Activated T-cell treated with anti-CD3 and anti-CD28 coated beads for 24 hours (primary cell): ENCODE measurements around the gene NOP56.
"Not testable (repeated sequence)": the region's sequence is repeated elsewhere in the genome, so short reads cannot be mapped to it uniquely, and the experiment has no call there.

ENCODE experiments used
- DNase-seq: peaks from one replicate; pipeline ENCODE4 v3.0.0-alpha.2; 2020; ENCODE audit warnings: low read depth

NOP56 gene

DNA sequence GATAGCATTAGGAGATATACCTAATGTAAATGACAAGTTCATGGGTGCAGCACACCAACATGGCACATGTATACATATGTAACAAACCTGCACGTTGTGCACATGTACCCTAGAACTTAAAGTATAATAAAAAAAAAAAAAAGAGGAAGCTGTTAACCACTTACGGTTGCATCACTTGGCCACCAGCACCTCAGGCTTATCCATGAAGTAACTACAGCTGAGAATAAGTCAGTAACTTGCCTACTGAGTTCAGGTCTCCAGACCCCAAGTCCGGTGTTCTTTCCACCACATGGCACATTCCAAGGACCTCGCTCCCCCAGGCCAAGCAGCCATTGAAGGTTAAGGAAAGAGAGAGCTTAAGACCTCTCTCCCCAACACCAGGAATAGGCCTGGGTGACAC is 32.4 kb downstream of the NOP56 start:
- not testable (repeated sequence) for DNase-seq

DNA sequence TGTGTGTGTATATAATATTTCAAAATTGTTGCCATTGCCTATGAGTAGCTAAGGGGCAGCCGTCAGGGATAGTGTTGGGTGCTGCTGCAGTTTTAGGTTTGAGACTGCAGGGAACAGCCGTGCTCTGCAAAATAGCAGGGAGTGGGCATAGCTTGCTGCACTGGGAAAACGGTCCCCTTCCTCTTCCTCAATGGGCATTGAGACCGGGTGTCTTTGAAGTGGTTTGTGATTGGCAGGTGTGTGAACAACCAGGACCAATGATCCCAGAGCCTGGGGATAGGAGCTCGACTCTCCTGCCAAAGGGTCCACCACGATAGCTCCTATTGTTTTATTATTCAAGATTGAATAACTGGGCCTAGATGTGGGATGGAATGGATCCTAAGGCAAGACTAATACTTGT is 35.1 kb downstream of the NOP56 start:
- DNase-seq = no peak

DNA sequence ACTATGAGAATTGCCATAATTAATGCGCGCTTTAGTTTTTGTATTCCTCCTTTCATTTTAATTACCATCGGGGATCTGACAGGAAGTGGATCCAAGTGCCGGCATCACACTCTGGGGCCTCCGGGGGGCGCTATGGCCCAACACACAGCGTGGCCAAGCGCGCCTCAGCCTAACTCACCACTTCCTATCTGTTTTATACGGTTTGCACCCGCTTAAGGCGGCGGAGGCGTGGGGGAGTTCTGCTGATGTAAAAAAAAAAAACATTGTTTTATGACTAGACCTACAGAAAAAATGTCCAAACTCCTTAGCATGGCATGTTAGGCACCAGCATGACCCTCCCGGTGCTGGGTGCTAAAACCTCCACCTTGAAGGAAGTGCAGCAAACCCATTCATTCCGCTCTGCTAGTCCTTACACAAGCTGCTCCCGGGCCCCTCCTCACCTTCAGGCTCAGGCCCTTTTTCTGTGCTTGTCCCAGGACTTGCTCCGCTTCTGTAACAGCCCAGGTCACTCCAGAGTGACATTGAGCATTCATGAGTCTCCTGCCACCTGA is 35.7 kb downstream of the NOP56 start:
- peak; percentile 56 for DNase-seq

DNA sequence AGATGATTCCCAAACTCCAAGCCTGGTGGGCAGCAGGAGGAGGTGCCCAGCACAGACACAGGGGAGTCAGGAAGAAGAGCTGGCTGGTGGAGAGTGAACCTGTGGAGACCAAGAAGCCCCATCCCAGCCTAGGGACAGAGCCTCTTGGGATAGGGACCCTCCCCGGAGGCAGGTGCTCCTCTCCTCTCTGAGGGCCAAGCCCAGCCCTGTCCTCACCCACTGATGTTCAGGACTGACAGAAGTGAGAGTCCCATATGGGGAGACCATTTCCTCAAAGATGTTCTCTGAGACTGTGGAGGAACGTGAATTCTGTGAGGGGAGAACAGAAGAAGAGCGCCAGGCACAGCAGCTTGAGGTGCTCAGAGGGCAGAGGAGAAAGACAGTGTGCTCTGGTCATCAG is 37.8 kb downstream of the NOP56 start:
- no peak for DNase-seq

DNA sequence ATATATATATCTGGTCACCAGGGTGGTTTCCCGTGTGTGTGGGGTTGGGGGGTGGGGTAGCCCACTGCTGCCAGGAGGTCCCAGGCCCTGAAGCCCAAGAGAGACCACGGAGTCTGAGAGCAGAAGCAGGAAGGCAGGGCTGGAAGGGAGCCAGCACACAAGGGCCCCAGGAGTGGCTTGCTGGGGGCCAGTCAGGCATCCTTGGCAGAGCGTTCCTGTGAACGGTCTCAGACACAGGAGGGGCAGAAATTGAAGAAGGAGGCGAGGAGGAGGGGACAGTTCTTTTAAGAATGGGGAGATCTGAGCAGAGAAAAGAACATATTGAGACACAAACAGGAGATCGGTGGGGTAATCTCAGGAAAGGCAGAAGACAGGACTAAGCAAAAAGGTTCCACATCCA is 38.3 kb downstream of the NOP56 start:
- no peak for DNase-seq

DNA sequence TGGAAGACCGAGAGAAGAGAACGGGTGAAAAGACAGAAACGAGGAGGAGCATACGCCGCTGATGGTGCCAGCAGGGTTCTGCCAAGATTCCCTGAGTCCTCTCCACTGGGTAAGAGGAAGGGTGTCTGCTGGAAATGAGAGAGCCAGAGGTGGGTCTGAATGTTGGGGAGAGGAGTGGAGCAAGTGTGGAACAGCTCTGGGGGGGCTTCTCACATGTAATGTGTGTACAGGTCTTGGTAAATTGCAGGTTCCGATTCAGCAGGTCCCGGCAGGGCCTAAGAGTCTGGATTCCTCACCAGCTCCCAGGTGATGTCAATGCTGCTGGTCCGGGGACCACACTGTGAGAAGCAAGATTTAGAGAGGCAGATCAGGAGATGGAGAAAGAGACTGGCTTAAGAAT is 38.7 kb downstream of the NOP56 start:
- no peak for DNase-seq

DNA sequence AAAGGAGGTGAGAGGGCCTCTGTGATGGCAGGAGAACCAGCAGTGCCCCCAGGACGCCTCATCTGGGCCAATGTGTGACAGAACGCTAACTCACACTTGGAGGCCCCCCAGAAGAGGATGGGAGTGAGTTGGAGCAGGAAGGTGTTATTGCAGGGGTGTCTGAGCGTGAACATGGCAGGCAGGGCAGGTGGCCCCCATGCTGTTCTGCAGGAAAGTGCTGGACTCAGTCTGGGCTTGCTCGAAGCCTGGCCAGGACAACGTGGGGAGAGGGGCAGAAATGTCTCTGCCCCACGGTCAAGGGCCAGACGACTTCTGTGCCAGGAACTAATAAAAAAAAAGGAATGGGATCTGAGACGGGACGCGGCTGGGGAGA is 39.2 kb downstream of the NOP56 start:
- DNase-seq = no peak

DNA sequence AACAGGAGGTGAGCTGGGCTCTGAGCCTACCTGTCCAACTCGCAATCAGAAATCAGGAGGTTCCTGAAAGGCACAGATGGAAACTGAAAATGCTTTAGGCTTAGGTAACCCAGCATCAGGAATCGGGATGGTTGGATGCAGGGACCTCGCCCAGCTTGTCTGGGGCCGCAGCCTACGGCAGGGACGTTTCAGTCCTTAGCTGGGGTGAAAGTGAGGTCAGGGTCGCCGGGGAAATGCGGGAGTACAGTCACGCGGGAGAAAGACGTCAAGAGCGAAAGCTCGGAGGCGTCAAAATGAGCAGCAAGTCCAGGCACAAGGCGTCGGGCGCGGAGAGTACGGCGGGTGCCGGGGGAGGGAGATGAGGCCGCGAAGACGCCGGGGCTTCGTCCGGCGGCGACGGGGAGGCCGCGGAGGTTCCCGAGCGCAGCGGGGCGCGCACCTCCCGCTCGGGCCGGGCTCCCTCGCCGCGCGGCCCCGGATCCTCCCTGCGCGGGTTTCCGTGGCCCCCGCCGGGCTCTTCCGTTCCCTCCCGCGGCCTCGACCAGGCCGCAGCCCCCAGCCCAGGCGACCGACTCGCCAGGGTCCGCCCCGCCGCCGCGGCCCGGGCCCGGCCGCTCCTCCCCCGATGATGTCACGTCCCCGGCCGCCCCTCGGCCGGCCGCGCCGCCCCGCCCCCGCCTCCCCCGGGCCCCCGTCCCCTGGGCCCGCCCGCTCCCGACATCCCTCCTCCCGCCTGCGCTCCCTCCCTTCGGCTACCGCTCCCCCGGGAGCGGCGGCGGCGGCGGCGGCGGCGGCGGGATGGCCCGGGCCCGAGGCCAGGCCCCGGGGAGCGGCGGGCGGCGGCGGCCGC is 39.8 kb downstream of the NOP56 start, which contains the start of gene EBF4:
EBF4 (plus strand) TSS at position 745 of the 850 bp plus-strand sequence. CDS start 866 bp downstream, outside the sequence.
- DNase-seq = no peak

DNA sequence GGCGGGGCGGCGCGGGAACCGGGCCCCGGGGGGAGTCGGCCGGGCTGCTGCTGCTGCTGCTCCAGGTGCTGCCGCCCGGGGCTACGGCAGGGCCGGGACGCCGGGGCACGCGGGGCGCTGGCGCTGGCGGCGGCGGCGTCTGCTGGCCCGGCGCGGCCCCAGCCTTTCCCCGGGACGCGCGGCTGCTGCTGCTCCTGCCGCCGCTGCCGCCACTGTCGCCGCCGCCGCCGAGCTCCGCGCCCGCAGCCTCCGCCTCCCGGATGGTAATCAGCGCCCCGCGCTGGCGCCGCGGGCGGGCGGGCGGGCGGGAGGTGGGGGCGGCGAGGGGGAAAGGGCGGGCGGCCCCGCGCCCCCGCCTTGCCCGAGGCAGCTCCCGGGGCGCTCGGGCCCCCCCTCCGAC is 40.5 kb downstream of the NOP56 start:
- DNase-seq = no peak

DNA sequence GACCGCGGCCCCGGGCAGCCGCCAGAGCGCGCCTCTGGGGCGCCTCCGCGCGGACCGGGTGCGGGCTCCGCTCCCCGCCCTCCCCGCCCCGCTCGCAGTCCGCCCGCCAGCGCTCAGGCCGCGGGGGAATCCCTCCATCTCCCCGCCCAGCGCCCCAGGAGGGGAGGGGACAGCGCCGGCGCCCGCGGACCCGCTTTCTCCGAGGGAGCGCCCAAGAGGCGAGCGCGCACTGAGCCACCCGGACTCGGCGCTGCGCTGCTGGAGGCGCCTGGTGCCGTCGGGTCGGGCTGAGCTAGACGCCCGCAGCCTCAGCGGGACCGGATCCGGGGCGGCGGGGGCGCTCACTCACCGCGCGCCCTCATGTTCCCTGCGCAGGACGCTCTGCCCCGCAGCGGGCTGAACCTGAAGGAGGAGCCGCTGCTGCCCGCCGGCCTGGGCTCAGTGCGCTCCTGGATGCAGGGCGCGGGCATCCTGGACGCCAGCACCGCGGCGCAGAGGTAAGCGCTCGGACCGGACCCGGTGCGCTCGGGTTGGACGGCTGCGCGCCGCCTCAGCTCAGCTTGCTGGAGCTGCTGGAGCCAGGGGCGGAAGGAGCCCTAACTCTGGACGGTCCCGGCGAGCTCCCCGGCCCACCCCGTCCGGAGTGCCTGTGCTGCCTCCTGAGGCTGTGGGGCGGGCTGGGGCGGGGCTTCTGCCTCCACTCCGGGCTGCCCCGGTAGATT is 41.0 kb downstream of the NOP56 start:
- DNase-seq = peak; percentile 17

DNA sequence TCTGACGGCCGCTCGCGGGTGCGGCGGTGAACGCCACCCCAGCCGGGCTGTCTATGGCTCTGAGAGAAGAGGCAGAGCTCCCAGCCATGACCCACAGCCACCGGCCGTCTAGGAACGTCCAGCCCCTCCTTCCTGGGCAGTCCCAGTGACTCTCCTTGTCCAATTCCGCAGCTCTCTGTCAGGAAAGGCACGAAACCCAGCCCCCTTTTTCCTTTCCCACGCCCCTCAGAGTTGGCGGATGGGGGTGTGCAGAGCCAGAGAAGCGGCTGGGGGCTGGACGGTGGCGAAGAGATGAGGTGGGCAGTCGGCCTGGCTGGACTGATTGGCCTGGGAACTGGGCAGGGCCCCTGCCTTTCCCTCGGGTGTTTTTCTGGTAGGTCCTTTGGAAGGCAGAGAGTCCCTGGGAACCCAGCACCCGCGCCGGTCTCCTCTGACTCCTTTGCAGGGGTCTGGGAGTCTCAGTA is 41.6 kb downstream of the NOP56 start:
- DNase-seq = no peak

DNA sequence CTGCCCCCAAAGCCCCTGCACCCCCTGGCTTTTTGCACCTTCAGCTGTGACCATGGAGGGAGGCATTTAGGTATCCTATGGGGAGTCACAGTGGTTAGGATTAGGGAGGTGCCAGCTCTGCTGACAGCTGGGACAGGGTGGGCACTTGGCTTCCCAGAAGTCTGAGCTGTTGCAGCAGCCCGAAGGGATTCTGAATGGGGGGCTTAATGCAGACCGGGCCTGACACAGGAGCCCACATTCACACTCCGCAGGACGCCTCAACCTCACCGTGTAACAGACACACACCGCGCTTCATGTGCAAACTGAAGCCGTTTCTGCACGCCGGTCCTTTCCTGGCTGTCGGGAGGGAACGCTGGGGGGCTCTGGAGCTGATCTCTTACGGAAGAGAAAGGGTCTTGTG is 42.1 kb downstream of the NOP56 start:
- DNase-seq = no peak

DNA sequence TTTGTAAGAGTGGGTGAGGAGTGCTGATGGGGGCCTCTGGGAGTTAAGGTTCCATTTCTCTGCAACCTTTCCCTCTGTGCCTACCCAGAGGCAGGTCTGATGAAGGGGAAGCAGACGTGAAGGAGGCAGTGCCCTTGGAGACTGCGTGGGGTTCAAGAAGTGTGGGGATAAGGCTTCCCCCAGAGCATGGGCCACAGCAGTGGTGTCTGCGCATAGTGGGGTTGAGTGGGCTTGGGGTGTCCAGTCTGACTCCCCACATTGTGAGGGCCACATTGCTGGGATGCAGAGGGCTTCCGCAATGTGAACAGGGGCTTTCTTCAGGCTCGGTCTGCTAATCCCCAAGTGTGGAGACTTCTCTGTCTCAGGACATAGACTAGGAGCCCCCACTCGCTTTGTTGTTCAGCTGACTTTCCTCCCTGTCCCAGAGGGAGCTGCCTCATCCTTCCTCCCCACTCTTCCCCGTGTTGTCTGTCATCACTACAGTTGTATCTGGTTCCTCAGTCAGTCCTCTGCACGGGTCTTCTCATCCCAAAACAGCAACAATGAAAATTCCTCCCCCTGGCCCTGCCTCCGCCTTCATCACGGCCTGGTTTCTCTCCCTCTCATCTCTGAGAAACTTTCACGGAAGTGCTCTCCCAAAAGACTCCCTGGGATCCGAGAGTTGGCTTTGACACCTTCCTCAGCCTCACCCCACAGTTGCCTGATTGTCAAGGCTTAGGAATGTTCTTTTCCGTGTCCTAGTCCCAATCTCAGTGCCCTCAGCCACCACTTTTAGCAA is 43.0 kb downstream of the NOP56 start:
- no peak for DNase-seq

DNA sequence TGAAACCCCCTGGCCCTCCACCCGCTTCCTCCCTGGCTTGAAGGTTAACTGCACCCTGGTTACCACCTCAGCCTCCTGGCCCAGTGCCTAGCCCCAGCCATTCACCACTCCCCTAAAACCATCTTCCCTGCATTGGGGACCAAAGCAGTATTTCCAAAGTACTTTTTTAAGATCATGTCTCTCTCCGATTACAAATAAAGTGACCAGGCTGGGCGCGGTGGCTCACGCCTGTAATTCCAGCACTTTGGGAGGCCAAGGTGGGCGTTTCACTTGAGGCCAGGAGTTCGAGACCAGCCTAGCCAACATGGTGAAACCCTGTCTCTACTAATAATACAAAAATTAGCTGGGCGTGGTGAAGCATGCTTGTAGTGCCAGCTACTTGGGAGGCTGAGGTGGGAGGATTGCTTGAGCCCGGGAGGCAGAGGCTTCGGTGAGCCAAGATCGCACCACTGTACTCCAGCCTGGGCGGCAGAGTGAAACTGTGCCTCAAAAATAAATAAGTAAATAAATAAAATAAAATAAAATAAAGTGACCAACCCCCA is 43.6 kb downstream of the NOP56 start:
- not testable (repeated sequence) for DNase-seq

DNA sequence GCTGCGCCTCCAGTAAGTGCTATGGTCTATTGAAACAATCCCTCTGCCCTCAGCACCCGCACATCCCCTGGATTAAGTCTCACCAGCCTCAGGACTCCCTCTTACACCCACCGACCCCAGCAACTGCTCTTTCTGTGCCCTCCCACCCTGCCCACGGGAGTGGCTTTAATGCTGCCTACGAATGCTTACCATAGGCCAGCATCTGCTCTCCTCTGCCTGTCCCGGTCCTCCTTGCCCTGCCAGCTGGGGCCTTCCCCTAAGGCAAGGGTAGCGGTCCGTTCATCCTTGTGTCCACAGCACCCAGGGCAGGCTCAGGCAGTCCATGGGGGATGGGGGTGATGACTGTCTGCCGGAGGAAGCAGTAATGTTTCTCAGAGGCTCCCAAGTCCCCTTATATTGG is 44.2 kb downstream of the NOP56 start:
- DNase-seq = no peak

DNA sequence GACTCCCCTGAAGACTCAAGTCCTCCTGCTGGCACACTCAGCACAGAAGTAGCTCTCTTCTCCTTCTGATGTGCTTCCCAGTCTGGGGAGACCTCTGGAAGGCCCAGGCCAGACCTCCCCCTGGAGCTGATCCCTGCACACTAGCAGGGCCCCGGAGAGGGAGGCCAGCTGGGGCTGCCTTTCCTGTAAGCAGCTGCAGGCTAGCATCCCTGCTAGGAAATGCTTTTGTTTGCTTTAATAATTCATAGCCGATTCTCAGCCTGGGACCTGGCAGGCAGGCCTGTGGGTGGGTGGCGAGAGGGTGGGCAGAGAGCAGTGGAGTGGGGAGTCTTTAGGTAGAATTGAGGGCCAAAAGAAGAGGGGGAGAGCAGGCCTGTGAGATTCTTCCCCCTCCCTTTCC is 45.3 kb downstream of the NOP56 start:
- DNase-seq = no peak

DNA sequence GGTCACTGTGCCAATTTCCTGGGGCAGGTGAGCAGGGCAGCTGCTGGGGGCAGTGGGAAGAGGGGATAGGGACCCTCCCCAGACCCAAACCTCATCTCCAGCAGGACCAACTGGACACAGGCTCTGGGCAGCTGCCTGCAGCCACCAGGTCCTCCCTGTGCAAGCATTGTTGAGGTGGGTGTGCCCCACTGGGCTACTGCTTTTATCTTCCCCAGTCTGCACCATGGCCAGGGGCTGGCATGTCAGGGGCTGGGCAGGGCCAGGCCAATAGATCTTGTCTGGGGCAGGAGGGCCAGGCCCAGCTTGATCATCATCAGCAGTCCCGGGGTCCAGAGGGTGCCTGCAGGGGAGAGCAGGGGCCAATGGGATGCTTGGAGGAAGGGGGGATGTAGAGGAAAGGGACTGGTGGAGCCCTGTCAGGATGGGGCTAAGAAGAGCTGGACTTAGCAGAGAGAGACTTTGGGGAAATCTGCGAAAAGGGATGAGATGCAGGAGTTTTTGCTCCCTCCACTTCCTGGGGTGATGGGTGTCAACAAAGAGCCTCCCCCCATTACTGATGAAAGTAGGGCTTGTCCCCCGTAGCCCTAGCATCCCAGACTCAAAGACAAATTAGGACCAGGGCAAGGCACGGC is 45.9 kb downstream of the NOP56 start:
- no peak for DNase-seq

DNA sequence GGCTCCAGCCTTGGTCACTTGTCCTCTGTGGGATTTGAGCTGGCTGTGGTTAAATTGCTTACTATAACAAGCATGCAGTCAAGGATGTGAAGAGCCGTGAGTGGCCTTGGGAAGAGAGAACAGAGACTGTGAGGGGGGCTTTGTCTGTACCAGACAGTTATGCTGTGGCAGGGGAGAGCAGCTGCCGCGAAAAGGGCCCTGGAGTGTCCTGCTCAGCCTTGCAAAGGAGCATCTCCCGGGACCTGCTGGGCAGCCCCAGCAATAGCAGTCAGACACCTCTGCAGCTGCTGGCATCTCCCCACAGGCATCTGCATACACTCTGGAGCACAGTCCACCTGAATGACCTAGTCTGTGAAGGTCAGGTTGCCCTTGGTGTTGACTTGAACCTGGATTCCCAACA is 46.5 kb downstream of the NOP56 start:
- no peak for DNase-seq

DNA sequence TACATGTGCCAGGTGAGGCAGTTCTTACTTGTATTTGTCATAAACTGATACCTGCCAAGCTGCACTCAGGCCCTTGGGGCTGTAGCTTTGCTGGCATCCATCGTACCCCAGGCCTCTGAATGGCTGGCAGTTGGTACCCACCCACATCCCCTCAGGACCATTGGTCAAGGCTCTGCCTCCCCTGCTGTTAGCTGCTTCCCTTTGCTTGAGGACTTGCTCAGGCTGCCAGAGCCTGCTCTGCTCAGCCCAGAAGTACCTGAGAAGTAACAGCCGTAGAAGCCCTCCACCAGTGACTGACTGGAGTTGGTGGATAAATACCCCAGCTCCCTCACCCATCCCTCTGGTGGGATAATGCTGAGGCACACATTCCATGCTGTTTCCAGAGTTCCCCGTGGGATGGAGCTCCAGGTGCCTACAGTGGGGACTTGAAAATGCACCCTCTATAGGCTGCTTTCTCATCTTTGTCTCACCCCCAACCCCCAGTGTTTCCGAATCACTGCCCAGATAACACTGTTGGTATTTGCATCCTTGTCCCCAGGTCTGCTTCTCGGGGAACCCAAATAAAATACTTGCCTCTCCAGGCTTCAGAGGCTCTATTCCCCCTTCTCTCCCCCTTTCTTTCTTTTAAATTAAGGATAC is 47.5 kb downstream of the NOP56 start:
- no peak for DNase-seq

DNA sequence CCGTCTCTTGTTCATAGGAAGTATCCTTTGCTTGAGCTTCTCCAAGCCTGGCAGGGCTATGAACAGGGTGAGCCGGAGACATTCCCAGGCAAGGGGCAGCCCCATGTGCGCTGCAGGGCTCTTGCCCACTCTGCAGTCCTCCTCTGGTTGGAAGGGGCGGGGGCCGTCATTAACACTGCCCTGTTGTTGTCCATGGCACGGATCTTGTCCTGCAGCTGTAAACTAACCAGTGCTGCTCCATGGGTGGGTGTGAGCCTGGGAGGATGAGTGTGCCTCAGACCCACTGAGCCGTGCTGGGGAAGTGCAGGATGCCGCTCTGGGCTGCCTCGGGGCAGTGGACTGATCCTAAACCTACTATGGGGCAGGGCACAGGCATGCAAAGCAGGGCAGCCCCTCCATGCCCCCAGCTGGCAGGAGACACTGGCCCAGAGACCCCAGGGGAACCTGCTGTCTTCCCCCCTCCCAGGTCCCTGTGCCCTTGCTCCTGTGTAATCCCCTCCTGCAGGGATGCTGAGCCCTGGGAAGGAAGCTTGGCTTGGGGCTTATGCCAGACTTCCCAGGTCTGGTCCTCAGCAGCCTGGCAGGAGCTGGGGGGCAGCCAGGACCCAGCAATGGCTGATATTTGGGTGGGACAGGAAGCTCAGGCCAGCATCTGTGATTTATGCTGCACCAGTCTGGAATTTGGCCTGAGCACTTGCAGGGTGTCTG is 48.6 kb downstream of the NOP56 start:
- DNase-seq = no peak
